ENCODE measurements around the gene HPCAL1. TPM values are rescaled to one million over a fixed set of nuclear protein-coding genes. Genes with fewer than 3 reads are reported as not detected.

The HPCAL1 gene
- total and polyA plus RNA-seq, 2 of the 4 experiments (the other 2 are of a cell fraction) = 8.2 to 33.7 TPM

- dilution Hi-C loops (cut with HindIII; ENCODE audit: low sequenced_read_pairs, unreplicated experiment) = no loop called here
- no peak overlapping the region for H3K27ac ChIP-seq (ENCODE audit: insufficient read depth, low read length)
- no peak overlapping the region for H2BK15ac ChIP-seq (ENCODE audit: low read depth, low read length)
- H4K5ac ChIP-seq (ENCODE audit: low read depth, low read length) = no peak overlapping the region
- H2AFZ ChIP-seq (replicated peaks; ENCODE audit: low read length, poor library complexity) = no peak overlapping the region
- H3K14ac ChIP-seq (replicated peaks; ENCODE audit: low read depth, low read length) = no peak overlapping the region
- H4K91ac ChIP-seq (ENCODE audit: insufficient read depth, low read depth, low read length) = no peak overlapping the region
- no peak overlapping the region for H2BK5ac ChIP-seq (ENCODE audit: low read depth, low read length, poor library complexity, severe bottlenecking)
- no peak overlapping the region for H3K56ac ChIP-seq (ENCODE audit: extremely low read depth, insufficient read depth, low read length)
- H3K23ac ChIP-seq (ENCODE audit: low read depth, low read length) = no peak overlapping the region
- no peaks in the 10 kb centered on the region; the same call in 1 of the 2 replicates for H3K36me3 ChIP-seq (ENCODE audit: control insufficient read depth, insufficient read depth, low read length)
- H3K4me1 ChIP-seq (ENCODE audit: control insufficient read depth, insufficient read depth, low read length) = no peaks in the 10 kb centered on the region
- no peak overlapping the region for H4K8ac ChIP-seq (ENCODE audit: low read depth in 2 of 2, low read length in 2 of 2)
- H2AK5ac ChIP-seq (ENCODE audit: low read depth, low read length) = no peak overlapping the region
- in situ Hi-C loops (cut with MboI; ENCODE audit: low sequenced_read_pairs) = no loop called here
- H3K9me3 ChIP-seq (ENCODE audit: control insufficient read depth, insufficient read depth, low read length) = no peaks in the 10 kb centered on the region
- H3K4me3 ChIP-seq (ENCODE audit: insufficient read depth, low read depth, low read length) = no peak overlapping the region
- peaks cover 18% of the 10 kb centered on the region; the same call in 1 of the 2 replicates for H4K20me1 ChIP-seq (ENCODE audit: insufficient read depth, low read length)
- 67% methylated on average over 1 of the region's 10 CpGs; no CpG with 5 or more reads in 1 of the 2 experiments for WGBS, 2 experiments (ENCODE audit: extremely low coverage in 2 of 2, insufficient read length in 1 of 2)
- peaks cover 5 to 22% of the 10 kb centered on the region in 2 experiments; a peak in 2 of 4 replicates for H3K79me1 ChIP-seq (ENCODE audit: low read depth in 1 of 2, low read length in 2 of 2)
- POLR2A ChIA-PET (ENCODE audit: unreplicated experiment) = no interaction called here
- H3K18ac ChIP-seq (ENCODE audit: low read depth, low read length) = no peak overlapping the region
- H2BK120ac ChIP-seq (ENCODE audit: low read depth, low read length) = no peak overlapping the region
- DNase-seq = no peak
- no peak overlapping the region for H3K4ac ChIP-seq (ENCODE audit: low read depth, low read length)
- no peak overlapping the region for H3K9ac ChIP-seq (ENCODE audit: low read depth, low read length)
- no peak overlapping the region for H2AK9ac ChIP-seq (replicated peaks; ENCODE audit: low read depth, low read length, poor library complexity)
- intact Hi-C loops (cut with micrococcal nuclease) = no loop called here
- BruUV-seq (replicated peaks) = no TSS peak
- H2BK20ac ChIP-seq (ENCODE audit: low read depth, low read length) = no peak overlapping the region
- no peaks in the 10 kb centered on the region; the same call in 1 of the 2 replicates for H3K9me1 ChIP-seq (ENCODE audit: insufficient read depth, low read length)
- H3K27me3 ChIP-seq (ENCODE audit: control insufficient read depth, insufficient read depth, low read length) = no peaks in the 10 kb centered on the region
- no peak for ATAC-seq (ENCODE audit: low read depth)
- CTCF ChIA-PET = no interaction called here
- no peak overlapping the region for H3K4me2 ChIP-seq (ENCODE audit: low read depth, low read length)
- no peak for TF ChIP-seq ELK1 (IDR thresholded peaks at IDR 0.05; ENCODE audit: borderline replicate concordance, low read depth, low read length)
- no peak for TF ChIP-seq MAFK (IDR thresholded peaks at IDR 0.05; ENCODE audit: low read depth, low read length)
- TF ChIP-seq CEBPB (IDR thresholded peaks at IDR 0.05; ENCODE audit: low read depth, low read length) = no peak
- TF ChIP-seq RCOR1 (IDR thresholded peaks at IDR 0.05; ENCODE audit: insufficient replicate concordance, low read length) = no peak
- no peak for TF ChIP-seq MXI1 (IDR thresholded peaks at IDR 0.05; ENCODE audit: borderline replicate concordance, low read depth, low read length)
- no peak for TF ChIP-seq RAD21 (IDR thresholded peaks at IDR 0.05; ENCODE audit: low read length)
- no peak for TF ChIP-seq CHD1 (IDR thresholded peaks at IDR 0.05; ENCODE audit: low read depth, low read length)
- no peak for TF ChIP-seq MAZ (IDR thresholded peaks at IDR 0.05; ENCODE audit: borderline replicate concordance, low read depth, low read length)
- no peak for TF ChIP-seq USF2 (IDR thresholded peaks at IDR 0.05; ENCODE audit: low read depth, low read length)
- no peak for TF ChIP-seq FOS (IDR thresholded peaks at IDR 0.05; ENCODE audit: low read depth, low read length)
- no peak for TF ChIP-seq CTCF (conservative IDR thresholded peaks at IDR 0.05; ENCODE audit: low read depth, low read length)
- TF ChIP-seq POLR2A (IDR thresholded peaks at IDR 0.05; ENCODE audit: low read depth, low read length) = no peak
- TF ChIP-seq SMC3 (IDR thresholded peaks at IDR 0.05; ENCODE audit: low read depth, low read length) = no peak
- TF ChIP-seq NFE2L2 (IDR thresholded peaks at IDR 0.05; ENCODE audit: low read depth, low read length) = no peak
- no peak for TF ChIP-seq BHLHE40 (IDR thresholded peaks at IDR 0.05; ENCODE audit: low read depth, low read length)
- no peak for TF ChIP-seq RFX5 (IDR thresholded peaks at IDR 0.05; ENCODE audit: low read depth, low read length)
Measured at GRCh38 chr2:10354399-10354798, 51.7 kb downstream of the HPCAL1 start.
